ENCODE measurements around the gene CDH26.

The CDH26 gene

DNA sequence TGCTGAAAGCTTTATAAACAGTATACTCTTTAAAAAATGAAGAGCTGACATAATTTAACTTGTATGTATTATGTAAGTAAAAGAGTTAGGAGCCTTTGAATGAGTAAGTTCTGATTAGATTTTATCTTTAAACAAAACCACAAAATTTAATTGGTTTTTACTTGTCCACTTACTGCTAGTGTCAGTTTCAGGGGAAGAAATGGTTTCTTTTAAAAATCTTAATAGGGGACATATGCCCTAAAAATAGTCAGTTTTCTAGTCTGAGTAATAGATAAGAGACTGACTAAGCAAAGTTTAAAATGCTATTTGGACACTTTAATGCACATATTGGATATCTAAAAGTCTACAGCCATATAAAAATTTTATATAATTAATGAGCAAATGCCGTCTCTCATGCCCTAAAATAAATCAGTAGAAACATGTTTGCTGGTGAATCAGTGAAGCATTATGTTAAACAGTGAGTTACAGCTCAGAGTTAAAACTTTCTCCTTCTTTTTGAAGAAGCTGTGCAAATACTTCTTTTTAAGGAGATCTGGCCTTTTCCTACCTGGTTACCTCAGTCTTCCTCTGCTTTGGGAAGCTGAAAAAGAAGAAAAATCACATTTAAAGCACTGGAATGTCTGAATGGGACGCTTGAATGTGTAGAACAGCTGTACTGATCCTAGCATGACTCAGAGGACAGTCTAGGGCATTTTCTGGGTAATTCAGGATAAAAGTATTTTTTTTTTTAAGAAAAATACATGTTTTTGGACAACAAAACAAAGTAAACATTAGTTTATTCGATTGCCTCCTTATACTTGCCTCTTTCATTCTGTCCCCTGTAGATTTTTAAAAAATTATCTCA, 55.3 kb downstream of the CDH26 start:
- DNase-seq = no peak

DNA sequence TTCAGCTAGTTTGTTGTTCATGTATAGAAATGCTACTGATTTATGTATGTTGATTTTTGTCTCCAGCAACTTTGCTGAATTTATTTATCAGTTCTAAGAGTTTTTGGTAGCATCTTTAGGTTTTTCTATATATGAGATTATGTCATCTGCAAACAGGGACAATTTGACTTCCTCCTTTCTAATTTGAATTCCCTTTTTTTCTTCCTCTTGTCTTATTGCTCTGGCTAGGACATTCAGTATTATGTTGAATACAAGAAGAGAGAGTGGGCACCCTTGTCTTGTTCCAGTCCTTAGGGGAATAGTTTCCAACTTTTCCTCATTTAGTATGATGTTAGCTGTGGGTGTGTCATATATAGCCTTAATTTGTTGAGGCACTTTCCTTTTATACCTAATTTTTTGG, 58.2 kb downstream of the CDH26 start:
- DNase-seq = no peak

DNA sequence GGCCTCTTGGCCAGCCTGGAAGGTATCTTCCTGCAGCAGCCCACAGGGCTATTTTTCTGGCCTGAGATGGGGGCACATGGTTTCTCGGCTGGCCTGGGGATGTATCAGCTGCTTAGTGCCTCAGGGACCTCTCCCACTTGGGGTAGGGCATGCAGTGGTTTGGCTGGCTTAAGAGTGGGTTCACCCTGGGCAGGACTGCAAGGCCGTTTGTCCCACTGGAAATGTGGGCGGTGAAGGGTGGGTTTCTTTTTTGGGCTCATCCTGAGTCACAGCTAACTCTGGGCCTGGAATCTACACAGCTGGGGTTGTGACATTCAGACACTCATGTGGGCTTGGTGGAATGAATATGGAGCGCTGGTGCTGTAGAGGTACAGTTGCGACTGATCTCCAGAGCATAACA, 62.0 kb downstream of the CDH26 start:
- DNase-seq = no peak

DNA sequence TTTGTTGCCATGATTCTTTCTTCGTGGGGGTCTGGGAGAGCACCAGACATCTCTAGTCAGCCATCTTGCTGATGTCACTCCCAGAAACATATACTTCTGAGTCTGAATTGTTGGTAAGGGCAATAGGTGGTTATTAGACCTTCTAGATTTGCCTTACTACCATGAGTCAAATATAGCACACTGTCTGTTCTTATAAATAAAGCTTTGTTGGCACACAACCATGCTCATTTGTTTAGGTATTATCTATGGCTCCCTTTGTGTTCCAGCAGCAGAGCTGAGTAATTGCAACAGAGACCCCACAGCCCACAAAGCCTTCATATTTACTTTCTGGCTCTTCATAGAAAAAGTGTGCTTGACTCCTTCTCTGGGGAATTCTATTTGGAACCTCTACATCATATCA, 62.9 kb downstream of the CDH26 start:
- no peak for DNase-seq

DNA sequence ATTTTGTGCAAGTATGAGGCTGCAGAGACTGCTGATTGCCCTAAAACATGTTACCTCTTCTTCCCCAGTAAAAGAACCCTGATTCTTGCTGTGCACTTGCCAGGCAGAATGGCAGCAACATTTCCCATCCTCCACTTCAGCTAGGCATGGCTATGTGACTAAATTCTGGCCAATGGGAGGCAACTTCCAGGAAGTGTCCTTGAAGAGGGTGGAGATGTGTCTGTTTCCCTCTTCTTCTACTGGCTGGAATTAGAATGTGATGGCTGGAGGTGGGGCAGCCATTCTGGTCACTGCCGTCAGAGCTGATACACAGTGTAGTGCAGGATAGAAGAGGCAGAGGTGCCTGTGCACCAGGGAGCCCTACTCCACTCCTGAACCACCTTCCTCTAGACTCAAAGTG, 64.6 kb downstream of the CDH26 start:
- no peak for DNase-seq

DNA sequence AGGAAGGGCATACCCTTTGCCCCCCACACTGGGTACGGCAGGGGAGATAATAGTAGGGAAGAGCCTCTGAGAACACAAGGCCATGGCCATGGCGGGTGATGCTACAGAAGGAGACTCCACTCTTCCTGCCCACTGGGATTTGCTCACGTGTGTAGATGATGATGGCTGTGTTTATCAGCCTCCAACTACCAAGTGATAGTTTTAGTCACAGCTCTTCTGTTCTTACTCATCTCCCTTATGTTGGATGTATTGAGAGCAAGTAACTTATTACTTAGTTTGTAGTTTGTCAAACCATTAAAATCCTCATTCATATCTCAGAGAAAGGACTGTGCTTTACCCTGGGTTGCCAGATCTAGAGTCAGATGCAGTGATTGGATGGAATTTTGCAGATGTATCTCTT, 66.0 kb downstream of the CDH26 start:
- no peak for DNase-seq

DNA sequence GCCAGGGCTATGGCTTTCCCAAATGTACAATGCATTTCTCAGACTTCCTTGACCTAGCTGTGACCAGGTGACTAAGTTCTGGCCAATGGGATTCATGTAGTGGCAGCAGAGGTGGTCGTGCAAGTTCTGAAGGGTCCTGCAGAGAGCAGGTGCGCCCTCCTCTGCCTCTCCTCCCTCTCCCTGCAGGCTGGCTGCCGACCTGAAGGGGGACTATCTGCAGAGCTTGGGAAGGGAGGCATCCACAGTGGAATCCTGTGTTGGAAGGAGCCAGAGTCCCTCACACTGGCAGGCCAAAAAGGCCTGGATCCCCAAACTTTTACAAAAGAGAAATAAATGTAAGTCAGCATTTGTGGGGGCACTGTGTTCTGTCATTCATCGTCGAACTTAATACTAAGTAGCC, 66.6 kb downstream of the CDH26 start:
- DNase-seq = no peak

DNA sequence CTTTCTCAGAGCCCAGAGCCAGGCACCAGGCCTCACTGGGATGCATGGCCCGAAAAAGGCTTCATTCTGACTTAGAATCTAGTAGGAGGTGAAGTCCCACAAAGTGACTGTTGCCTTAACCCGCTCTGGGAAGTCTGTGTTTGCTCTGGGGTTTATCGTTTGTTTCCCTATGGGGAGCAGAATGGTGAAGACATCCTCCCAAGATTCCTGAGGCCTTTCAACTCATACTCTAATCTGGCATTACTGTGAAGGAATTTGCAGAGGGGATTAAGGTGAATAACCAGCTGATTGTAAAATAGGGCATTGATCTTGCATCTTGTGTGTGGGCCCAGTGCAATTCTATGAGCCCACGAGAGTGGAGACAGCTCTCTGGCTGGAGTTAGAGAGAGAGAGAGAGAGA, 67.8 kb downstream of the CDH26 start:
- no peak for DNase-seq

DNA sequence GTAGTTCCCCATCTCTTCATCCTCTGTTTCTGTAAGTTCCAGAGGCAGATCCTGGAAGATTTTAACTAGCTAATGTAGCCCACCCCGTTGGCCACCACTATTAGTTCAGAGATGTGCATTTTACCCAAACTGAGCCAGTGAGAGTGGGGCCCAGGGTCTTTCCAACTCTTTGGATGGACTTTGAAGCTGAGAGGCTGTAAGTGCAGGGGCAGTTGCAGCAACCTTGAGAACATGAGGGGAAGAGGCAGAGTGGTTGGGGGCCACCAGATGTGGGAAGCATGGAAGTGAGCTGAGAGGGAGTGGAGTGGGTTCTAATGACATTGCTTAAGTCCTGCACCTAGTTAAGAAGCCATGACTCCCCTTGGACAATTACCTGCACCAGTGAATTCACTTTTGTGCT, 72.2 kb downstream of the CDH26 start:
- DNase-seq = no peak

DNA sequence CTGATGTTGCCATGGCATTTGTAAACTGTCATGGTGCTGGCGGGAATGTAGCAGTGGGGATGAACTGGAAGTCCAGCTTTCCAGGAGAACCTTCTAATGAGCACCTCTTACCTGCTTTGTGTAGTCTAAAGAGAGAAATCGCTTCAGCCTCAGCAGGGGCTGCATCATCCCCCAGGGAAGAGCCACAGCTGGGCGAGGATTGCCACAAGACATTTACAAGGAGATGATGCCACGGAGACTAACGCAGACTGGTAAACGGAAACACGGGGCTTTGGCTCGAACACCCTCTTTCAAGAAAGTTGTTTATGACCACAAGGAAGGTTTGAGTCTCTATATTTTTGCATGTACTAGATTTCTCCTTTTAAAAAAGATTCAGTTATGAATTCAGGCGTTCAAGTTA, 72.9 kb downstream of the CDH26 start:
- no peak for DNase-seq

DNA sequence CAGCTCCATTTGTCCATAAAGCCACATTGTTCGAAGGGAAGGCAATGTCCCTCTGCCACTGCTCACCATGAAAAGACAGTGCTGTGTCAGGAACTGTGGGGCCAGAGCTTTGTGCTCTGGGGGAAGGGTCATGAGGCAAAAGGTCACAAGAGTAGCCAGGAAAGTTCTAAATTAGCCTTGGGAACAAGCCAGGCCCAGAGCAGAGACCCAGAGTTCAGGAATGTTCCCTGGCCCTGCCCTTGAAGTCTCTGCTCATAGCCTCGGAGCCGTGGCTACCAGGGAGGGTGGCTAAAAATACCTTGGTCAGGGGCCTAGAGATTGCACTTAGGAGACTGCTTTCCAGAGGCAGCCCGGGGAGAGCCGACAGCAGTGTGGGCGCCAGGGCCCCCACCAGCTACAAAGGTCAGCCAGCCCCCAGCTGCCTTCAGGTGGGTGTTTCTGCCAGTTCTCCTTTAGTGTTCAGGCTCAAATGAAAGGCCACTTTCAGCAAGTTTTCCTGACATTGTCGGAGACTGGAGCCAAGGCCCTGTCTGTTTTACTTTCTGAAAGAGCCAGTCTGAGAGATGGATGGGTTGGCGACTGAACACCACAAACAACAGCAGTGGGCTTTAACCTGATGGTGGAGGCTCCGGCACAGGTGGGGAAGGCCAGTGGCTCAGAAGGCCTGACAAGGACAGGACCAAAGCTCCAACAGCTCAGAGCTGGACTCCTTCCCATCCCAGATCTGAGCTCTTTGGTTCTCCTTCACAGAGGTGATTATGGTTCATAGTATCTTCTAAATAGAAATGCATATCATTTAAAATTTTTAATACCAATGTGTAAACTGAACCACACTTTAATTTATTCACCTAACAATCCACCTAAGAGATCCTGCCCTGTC, 76.2 kb downstream of the CDH26 start:
- DNase-seq = no peak

DNA sequence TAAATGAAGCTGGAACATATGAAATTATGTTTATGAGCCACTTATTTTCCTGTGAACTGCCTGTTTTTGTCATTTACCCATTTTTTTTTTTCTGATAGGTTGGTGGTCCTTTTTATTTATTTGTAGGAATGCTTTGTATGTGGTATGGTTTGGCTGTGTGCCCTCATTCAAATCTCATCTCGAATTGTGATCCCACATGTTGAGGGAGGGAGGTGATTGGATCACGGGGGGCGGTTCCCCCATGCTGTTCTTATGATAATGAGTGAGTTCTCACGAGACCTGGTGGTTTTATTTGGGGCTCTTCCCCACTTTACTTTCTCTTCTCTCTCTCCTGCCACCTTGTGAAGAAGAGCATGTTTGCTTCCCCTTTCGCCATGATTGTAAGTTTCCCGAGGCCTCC, 77.3 kb downstream of the CDH26 start:
- DNase-seq = no peak

DNA sequence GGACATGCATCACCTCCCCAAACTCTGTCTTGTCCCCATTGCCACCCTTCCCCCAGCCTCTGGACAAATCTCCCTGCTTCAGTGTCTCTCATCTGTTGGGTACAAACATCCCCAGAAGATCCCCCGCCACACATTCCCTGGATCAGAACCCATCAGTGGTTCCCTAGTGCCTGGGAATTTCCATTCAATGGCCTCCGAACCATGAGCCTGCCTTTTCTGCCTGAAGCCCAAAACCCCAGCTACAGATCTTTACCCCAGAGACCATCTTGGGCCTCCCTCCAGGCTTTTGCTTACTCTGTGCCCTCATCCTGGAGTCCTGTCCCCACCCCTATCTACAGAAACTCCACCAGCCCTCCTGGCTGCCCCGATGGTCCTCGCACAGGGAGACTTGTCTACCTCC, 78.1 kb downstream of the CDH26 start:
- no peak for DNase-seq

DNA sequence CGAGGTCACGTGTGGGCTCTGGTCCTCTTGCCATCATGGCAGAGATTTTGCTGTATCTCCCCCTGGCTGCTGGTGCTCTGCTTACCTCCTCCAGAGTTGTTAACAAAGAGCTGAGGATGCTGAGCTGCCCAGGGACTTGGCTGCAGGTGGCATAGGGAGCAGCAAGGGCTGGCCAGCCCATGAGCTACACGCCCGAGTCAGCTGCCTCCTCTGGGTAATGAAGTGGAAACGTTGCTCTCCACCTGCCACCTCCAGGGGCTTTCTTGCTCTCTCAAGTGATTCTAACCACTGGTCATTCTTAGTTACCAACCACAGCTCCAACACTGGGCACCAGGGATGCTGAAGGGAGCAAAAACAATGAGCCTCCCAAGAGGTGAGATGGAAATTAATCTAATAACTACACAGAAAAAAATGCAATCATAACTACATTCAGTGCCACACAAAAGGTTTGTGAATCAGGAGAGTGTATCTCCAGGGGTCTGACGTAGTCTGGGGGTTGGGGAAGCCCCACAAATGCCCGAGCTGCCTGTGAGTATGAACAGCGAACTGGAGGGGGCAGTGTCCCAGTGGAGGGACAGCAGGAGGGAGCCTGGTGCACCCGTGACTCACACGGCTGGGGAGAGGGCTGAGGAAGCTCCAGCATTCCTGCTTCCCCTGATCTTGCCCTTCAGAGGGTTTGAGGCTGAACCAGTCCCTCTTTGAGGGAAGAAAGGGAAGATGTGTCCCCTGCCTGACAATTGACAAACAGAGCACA, 78.7 kb downstream of the CDH26 start:
- peak; percentile 73 for DNase-seq

DNA sequence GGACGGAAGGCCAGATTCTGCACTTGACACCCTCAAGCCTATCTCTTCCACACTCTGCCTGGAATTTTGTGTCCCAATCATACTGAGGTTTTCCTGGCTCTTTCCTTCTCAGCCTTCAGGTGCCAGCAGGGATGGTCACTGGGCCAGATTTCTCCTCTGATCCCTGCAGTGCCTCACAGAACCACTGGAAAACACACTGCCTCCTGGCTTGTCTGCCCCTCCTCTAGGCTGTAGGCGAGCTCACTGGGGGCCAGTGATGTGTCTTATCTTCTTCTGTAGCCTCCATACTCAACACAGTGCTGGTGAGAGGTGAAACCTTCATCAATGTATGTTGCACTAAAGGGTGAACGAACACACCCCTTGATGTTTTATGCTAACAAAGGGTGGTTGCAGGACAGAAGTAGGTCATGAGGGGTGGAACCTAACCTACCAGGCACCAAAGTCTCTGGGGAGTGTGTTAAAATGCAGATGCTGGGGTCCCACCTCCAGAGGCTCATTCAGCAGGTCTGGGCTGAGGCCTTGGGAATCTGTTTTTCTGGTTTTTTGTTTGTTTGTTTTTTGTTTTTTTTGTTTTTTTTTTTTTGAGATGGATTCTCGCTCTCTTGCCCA, 80.3 kb downstream of the CDH26 start:
- no peak for DNase-seq

DNA sequence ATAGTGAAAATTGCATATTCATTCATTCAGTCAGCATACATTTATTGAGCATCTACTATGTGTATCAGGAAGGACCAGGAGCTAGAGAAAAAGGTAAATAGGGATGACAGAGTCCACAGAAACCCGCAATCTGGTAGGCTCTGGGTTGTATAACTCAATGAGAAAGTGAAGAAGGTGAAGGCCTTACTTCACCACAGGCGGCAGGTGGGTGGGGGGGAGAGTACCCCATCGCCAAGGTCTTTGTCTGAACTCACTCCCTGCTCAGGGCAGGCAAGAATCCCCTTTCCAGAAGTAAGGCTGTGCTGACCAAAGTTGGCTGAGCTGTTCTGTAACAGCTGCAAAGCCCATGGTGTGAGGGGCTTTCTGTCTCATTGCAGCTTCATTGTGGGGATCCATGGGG, 81.3 kb downstream of the CDH26 start:
- no peak for DNase-seq

DNA sequence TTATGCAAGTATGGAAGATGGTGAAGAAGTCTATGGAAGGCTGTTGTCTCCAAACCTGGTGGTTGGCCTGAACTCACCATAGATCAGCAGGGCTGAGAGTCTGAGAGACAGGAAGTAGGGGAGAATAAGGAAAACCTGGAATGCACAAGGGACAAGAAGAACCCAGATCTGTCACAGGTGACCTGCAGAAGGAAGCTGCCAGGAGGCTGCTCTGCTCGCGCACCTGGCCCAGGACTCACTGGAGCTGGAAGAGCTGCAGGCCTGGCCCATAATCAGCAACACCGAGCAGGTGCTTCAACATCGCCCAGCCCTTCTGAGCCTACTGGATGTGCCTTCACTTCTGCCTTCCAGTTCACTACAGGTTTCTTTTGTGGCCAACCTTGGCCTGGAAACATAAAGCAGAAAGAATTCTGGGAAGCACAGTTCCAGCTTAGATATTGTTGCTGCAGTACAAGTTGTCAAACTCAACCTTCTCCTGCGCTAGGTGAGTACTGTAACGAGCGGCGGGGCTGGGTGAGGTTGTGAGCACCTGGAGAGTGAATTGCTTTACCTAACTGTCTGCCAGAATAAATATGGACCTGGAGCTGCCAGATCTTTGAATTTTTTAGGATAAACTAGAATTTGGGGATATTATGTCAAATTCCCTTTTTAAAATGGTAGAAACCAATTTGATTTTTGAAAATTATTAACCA, 82.4 kb downstream of the CDH26 start:
- no peak for DNase-seq

DNA sequence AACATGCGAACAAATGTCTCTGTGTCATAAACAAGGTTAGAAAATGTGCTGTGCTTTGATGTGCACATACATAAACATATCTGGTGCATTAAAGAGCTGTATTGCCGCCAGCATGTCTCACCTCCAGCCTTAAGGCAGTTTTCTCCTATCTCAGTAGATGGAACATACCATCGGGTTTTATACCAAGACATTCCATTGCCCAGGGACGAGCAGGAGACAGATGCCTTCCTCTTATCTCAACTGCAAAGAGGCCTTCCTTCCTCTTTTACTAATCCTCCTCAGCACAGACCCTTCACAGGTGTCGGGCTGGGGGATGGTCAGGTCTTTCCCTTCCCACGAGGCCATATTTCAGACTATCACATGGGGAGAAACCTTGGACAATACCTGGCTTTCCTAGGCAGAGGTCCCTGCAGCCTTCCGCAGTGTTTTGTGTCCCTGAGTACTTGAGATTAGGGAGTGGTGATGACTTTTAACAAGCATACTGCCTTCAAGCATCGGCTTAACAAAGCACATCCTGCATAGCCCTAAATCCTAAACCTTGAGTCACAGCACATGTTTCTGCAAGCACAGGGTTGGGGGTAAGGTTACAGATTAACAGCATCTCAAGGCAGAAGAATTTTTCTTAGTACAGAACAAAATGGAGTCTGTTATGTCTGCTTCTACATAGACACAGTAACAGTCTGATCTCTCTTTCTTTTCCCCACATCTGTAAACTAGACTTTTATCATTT, 83.4 kb downstream of the CDH26 start:
- peak; percentile 89 for DNase-seq

DNA sequence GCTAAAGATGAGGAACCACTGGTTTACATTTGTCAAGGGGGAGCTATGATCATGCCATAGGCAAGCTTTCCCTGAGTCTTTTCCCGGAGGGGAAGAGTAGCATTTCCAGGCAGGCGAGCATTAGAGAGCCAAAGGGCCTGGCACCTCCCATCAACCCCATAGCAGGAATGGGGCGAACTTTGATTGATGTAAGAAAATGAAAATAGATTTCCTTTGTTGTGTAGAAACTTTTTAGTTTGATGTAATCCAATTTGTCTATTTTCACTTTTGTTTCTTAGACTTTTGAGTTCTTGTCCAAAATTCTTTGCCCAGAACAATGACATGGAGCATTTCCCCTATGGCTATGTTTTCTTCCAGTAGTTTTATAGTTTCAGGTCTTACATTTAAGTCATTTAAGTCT, 85.2 kb downstream of the CDH26 start:
- DNase-seq = no peak

DNA sequence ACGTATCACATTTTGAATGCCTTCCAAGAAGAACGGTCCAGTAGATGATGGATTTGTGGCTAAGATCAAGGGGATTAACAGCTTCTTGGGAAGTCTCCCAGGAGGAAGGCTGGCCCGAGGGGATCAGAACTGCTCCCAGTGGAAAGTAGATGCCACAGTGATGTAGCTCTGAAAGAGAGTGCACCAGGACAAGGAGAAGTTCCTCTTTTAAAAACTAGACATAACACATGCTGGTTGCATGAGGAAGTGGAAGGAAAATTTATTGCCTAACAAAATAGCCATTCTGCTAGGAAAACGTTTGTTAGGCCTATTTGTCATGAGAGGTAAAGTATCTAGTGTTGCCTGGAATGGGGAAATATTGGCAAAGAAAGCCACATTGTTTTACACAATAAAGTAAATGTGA, 87.8 kb downstream of the CDH26 start:
- DNase-seq = no peak

DNA sequence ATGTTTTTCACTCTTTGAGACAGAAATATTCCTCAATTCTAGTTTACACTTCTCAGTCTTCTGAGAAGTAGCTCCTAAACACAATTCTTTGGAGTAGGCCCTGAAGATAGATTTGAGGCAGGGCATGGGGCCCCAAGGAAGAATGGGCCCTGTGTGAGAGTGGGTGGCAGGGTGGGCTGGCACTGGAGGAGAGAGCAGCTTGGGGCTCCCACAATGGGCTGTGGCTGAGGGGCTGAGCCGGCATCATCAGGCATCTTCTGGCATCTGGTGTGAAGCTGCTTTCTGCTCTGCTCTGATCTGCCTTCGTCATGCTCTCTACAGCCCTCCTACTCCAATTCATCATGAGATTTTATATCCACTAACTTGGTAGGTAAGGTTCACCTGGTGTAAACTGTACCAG, 88.2 kb downstream of the CDH26 start:
- no peak for DNase-seq

Data from fibroblast of skin of back (primary cell).